Tongue (tissue), 3 donors: Measurements from ENCODE around the gene ZMYND12. TPM values are rescaled to one million over a fixed set of nuclear protein-coding genes. Genes with fewer than 3 reads are reported as not detected.

ENCODE experiments used
- DNase-seq: peaks from one replicate; pipeline ENCODE4 v3.0.0-alpha.2; 2015
- small RNA-seq: library from RNA; depleted of rRNA; stranded (forward); fragments of <200 nt; gene quantifications from one replicate; pipeline ENCODE3, GENCODE V24; 2014; ENCODE audit warnings: low replicate concordance
- total RNA-seq: library from RNA; depleted of rRNA; stranded (reverse); fragments of >200 nt; gene quantifications from one replicate; pipeline ENCODE4 v1.2.3, GENCODE V29; 2014

ZMYND12 gene
- total RNA-seq, 1 donor from 2014 or later = 0.72 TPM

DNA sequence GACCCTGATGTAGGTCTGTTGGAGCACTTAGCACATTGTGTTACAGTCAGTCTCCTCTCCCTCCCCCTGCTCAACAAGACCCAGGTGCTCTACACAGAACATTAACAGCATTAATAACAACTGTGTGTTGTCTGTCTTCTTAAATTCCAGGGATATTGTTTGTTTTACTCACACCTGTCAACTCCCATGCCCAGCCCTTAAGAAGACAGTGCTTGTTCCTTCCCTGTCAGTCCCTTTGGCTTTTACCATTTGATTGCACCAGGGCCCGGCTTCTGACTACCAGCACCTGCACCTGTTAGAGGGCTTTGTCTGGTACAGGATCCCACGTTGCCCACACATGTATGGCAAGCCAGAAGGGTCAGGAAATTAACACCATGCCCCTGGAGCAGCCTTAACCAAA lies 63.6 kb downstream of the ZMYND12 start:
- DNase-seq = no peak

DNA sequence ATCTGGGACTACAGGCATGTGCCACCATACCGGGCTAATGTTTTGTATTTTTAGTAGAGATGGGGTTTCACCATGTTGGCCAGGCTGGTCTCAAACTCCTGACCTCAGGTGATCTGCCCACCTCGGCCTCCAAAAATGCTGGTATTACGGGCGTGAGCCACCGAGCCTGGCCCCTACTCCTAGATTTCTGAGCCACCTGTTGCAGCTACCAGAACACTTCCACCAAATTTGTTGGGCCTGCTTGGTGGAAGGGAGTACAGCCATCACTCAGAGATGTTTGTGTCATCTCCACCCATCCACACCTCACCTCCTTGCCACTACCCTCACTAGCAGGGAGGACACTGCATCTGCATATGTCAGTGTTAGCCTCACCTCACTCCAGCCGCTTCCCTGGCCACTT lies 69.8 kb downstream of the ZMYND12 start:
- no peak for DNase-seq

- no peak for DNase-seq
Observed at GRCh38 chr1:42385283-42385682, 70.5 kb downstream of the ZMYND12 start.

GRCh38 chr1:42381280-42381673 lies 74.5 kb downstream of the ZMYND12 start:
- DNase-seq = no peak

DNA sequence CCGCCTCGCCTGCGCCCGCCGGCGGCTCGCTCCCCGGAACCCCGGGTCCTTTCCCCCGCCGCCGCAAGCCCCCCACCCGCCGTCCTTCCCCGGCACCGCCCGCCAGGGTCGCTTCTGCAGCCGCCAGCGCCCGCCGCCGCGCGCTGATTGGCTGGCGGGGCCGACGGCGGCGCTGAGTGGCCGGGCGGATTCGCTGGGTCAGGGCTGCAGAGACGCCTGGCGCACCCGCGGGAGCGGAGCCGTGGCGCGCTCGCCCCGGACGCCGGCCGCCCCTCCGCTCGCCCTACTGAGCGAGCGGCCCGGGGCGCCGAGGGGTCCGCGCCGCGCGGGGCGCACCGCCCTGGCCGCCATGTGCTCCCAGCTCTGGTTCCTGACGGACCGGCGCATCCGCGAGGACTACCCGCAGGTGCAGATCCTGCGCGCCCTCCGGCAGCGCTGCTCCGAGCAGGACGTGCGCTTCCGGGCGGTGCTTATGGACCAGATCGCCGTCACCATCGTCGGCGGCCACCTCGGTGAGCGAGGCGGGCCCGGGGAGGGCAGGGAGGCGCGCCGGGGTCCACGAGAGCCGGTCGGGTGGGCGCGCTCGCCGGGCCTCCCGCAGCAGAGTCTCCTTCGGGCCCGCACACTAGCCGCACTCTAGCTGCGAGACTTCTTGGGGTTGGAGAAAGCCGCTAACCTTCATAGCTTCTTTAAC lies 75.1 kb downstream of the ZMYND12 start, which contains the start of gene RIMKLA:
TSS of gene RIMKLA (plus strand) at position 207 of the 694 bp plus-strand sequence. CDS start at position 350, 143 bp downstream.
- DNase-seq = peak; percentile 72

Small RNAs within 50 kb of the gene (small RNA-seq; reads per million reads assigned to genes)
- gene TMSB4XP1 = not detected

Other genes starting within 250 kb of the ZMYND12 start
- gene FOXJ3, start 120.8 kb downstream of the ZMYND12 start, total RNA-seq = 42.3 TPM
- gene RIMKLA, start 75.2 kb downstream of the ZMYND12 start, total RNA-seq = 1.4 TPM
- 25.5 TPM for gene PPCS, start 521 bp upstream of the ZMYND12 start, total RNA-seq
- gene CCDC30, start 7.3 kb upstream of the ZMYND12 start, total RNA-seq = 5.1 TPM
- 28.9 TPM for gene PPIH, start 202.4 kb upstream of the ZMYND12 start, total RNA-seq
- gene YBX1, start 226.4 kb upstream of the ZMYND12 start, total RNA-seq = 557 TPM